Osteoblast (primary cell): ENCODE measurements around the gene TEX51. TPM values are rescaled to one million over a fixed set of nuclear protein-coding genes. Genes with fewer than 3 reads are reported as not detected.

Source experiments
- DNase-seq: peaks from one replicate; pipeline ENCODE4 v3.0.0; 2011; ENCODE audit warnings: low spot score, mixed read lengths; ENCODE audit not compliant: insufficient read length; ENCODE audit errors: missing footprints
- H2AFZ ChIP-seq: 2 replicates; pipeline ENCODE4 v1.6.0; 2011; ENCODE audit warnings: mild to moderate bottlenecking, low read length
- H3K27ac ChIP-seq: 2 replicates; pipeline ENCODE4 v1.5.1; 2011; ENCODE audit warnings: mild to moderate bottlenecking, low read depth, low read length, moderate library complexity
- H3K27me3 ChIP-seq: 2 replicates; pipeline ENCODE4 v1.6.0; 2012; ENCODE audit warnings: mild to moderate bottlenecking, control low read depth, inconsistent platforms, low read length, moderate library complexity; ENCODE audit not compliant: insufficient read depth
- H3K36me3 ChIP-seq: 2 replicates; pipeline ENCODE4 v1.5.1; 2011; ENCODE audit warnings: mild to moderate bottlenecking, low read length, control low read depth, moderate library complexity; ENCODE audit not compliant: insufficient read depth
- H3K4me1 ChIP-seq: 2 replicates; pipeline ENCODE4 v1.5.1; 2011; ENCODE audit warnings: mild to moderate bottlenecking, low read length, control low read depth, moderate library complexity; ENCODE audit not compliant: insufficient read depth
- H3K4me2 ChIP-seq: 2 replicates; pipeline ENCODE4 v1.6.0; 2011; ENCODE audit warnings: mild to moderate bottlenecking, low read length; ENCODE audit not compliant: insufficient read depth
- H3K4me3 ChIP-seq: fragments of 200-600 bp; sonication (generic); 3 replicates; pipeline ENCODE4 v1.5.1; 2012; ENCODE audit warnings: mild to moderate bottlenecking, low read length, inconsistent platforms; ENCODE audit not compliant: insufficient read depth
- H3K79me2 ChIP-seq: 2 replicates; pipeline ENCODE4 v1.6.0; 2012; ENCODE audit warnings: mild to moderate bottlenecking, low read length, control low read depth, inconsistent platforms; ENCODE audit not compliant: insufficient read depth
- H3K9me3 ChIP-seq: 2 replicates; pipeline ENCODE4 v1.5.1; 2011; ENCODE audit warnings: low read depth, low read length, control low read depth
- H4K20me1 ChIP-seq: 2 replicates; pipeline ENCODE4 v1.6.0; 2012; ENCODE audit warnings: mild to moderate bottlenecking, low read length, control low read depth; ENCODE audit not compliant: insufficient read depth
- total RNA-seq: library from RNA; depleted of rRNA; stranded (reverse); fragments of >200 nt; gene quantifications from 2 replicates; pipeline ENCODE4 v1.2.3, GENCODE V29; 2012
- TF ChIP-seq, protein P1 (sequence below): IDR thresholded peaks from 2 replicates; pipeline ENCODE4 v1.5.1; 2011; ENCODE audit warnings: mild to moderate bottlenecking, low read depth, low read length, moderate library complexity; ENCODE audit errors: extremely low read depth

The TEX51 gene
- not detected in 2 replicates for total RNA-seq

GRCh38 chr2:126898636-126899035 lies at the start of gene TEX51:
TEX51 (plus strand) TSS chr2:126898890; CDS start chr2:126898919, 29 bp downstream.
- Histone ChIP-seq H3K4me3 (no peak within 1 kb of the TSS), H3K36me3 (no peaks in the 10 kb centered on the region), H3K9me3 (no peaks in the 10 kb centered on the region), H3K4me1 (no peaks in the 10 kb centered on the region), H3K27me3 (no peaks in the 10 kb centered on the region), H3K27ac (no peak within 1 kb of the TSS), H4K20me1 (no peaks in the 10 kb centered on the region), H3K4me2 (no peak within 1 kb of the TSS), H2AFZ (no peak within 1 kb of the TSS), H3K79me2 (no peaks in the 10 kb centered on the region)
- TF ChIP-seq, protein P1, sequence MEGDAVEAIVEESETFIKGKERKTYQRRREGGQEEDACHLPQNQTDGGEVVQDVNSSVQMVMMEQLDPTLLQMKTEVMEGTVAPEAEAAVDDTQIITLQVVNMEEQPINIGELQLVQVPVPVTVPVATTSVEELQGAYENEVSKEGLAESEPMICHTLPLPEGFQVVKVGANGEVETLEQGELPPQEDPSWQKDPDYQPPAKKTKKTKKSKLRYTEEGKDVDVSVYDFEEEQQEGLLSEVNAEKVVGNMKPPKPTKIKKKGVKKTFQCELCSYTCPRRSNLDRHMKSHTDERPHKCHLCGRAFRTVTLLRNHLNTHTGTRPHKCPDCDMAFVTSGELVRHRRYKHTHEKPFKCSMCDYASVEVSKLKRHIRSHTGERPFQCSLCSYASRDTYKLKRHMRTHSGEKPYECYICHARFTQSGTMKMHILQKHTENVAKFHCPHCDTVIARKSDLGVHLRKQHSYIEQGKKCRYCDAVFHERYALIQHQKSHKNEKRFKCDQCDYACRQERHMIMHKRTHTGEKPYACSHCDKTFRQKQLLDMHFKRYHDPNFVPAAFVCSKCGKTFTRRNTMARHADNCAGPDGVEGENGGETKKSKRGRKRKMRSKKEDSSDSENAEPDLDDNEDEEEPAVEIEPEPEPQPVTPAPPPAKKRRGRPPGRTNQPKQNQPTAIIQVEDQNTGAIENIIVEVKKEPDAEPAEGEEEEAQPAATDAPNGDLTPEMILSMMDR: no peak
- DNase-seq: no peak

GRCh38 chr2:126849054-126849453 lies 49.6 kb upstream of the TEX51 start:
- Histone ChIP-seq H3K27me3 (no peaks in the 10 kb centered on the region), H3K4me3 (no peak overlapping the region), H2AFZ (no peak overlapping the region), H3K27ac (no peak overlapping the region), H3K4me2 (no peak overlapping the region), H4K20me1 (no peaks in the 10 kb centered on the region), H3K9me3 (no peaks in the 10 kb centered on the region), H3K4me1 (no peaks in the 10 kb centered on the region), H3K36me3 (no peaks in the 10 kb centered on the region), H3K79me2 (no peaks in the 10 kb centered on the region)
- TF ChIP-seq, protein P1: no peak
- DNase-seq: no peak

DNA sequence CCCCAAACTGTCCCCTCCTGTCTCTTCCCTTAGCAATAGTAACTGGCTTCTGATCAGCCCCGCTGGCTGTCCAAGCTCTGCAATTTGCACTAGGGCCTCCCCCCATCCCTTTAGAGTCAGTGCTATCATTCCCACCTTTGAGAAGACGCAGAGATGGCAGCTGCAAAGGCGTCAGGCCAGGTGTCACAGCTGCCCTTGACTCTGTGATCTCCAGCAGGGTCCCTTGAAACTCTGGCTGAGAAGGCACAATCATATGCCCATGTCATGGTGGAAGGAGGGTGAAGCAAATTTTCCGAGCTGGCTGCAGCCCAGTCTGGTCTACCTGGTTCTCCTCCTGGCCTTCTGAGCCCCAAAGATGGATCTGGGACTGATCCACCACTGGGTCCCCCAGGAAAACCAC lies 49.2 kb upstream of the TEX51 start:
- TF ChIP-seq, protein P1: no peak
- Histone ChIP-seq H3K4me3 (no peak overlapping the region), H2AFZ (no peak overlapping the region), H3K27ac (no peak overlapping the region), H3K9me3 (no peaks in the 10 kb centered on the region), H4K20me1 (no peaks in the 10 kb centered on the region), H3K36me3 (no peaks in the 10 kb centered on the region), H3K79me2 (no peaks in the 10 kb centered on the region), H3K27me3 (no peaks in the 10 kb centered on the region), H3K4me2 (no peak overlapping the region), H3K4me1 (no peaks in the 10 kb centered on the region)
- no peak for DNase-seq

DNA sequence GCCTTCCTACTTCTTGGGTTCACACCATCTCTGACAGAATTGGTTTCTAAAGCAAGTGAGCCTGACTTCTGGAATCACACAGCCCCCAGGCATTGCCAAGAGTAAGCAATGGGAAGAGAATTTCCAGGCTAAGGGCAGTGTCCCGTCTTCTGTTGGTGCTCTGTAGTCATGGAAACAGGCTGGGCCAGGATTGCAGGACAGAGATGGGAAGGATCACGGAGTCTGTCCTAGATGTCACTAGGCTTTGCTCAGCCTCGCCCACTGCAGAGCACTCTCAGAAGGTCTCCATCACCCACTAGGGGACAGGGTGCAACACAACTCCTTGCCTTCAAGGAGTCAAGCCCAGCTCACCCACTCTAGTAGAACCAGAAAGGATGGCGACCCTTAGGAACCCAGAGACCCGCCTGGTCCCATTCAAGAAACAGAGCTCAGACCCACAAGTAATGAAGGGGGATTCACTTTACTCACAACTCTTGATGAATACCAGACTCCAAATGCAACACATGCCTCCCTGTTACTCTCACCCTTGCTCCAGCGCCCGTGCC lies 48.6 kb upstream of the TEX51 start:
- Histone ChIP-seq H3K36me3 (no peaks in the 10 kb centered on the region), H3K4me2 (no peak overlapping the region), H4K20me1 (no peaks in the 10 kb centered on the region), H3K27ac (no peak overlapping the region), H3K27me3 (no peaks in the 10 kb centered on the region), H2AFZ (no peak overlapping the region), H3K9me3 (no peaks in the 10 kb centered on the region), H3K4me1 (no peaks in the 10 kb centered on the region), H3K79me2 (no peaks in the 10 kb centered on the region), H3K4me3 (no peak overlapping the region)
- TF ChIP-seq, protein P1: no peak
- DNase-seq: no peak
